Activated naive CD8-positive, alpha-beta T cell treated with anti-CD3 and anti-CD28 coated beads, Interleukin-2, amount 50 U/mL, for 24 hours (primary cell): ENCODE measurements around the gene DUSP12.

Experiments
- ATAC-seq: fragments of 150-1000 bp; cut with Tn5 transposase; one replicate; pipeline ENCODE4 v1.10.0; 2021
- DNase-seq: peaks from one replicate; pipeline ENCODE4 v3.0.0; 2021
- H3K27ac Mint-ChIP-seq: one replicate; pipeline ENCODE4 v1.8.0; 2021; ENCODE audit warnings: mild to moderate bottlenecking, mixed read lengths
- H3K27me3 Mint-ChIP-seq: one replicate; pipeline ENCODE4 v1.8.0; 2021; ENCODE audit warnings: mixed read lengths
- H3K36me3 Mint-ChIP-seq: one replicate; pipeline ENCODE4 v1.8.0; 2021; ENCODE audit warnings: low read depth, mixed read lengths
- H3K4me1 Mint-ChIP-seq: one replicate; pipeline ENCODE4 v1.8.0; 2021; ENCODE audit warnings: mixed read lengths
- H3K4me3 Mint-ChIP-seq: one replicate; pipeline ENCODE4 v1.8.0; 2021; ENCODE audit warnings: mild to moderate bottlenecking, moderate library complexity, mixed read lengths
- H3K9me3 Mint-ChIP-seq: one replicate; pipeline ENCODE4 v1.8.0; 2021; ENCODE audit warnings: mixed read lengths

The DUSP12 gene

GRCh38 chr1:161771161-161771560, 21.6 kb downstream of the DUSP12 start:
- Mint-ChIP-seq H3K27ac (no peak overlapping the region), H3K4me3 (no peak overlapping the region), H3K9me3 (no peaks in the 10 kb centered on the region), H3K27me3 (no peaks in the 10 kb centered on the region), H3K36me3 (peaks cover 5% of the 10 kb centered on the region), H3K4me1 (peaks cover 27% of the 10 kb centered on the region)
- DNase-seq (no peak), ATAC-seq (no peak)

GRCh38 chr1:161771973-161772372, 22.4 kb downstream of the DUSP12 start:
- no peaks in the 10 kb centered on the region for H3K9me3 Mint-ChIP-seq
- ATAC-seq, result peak; percentile 21
- no peak for DNase-seq
- H3K27me3 Mint-ChIP-seq, result no peaks in the 10 kb centered on the region
- H3K4me3 Mint-ChIP-seq, result no peak overlapping the region
- peaks cover 5% of the 10 kb centered on the region for H3K36me3 Mint-ChIP-seq
- H3K4me1 Mint-ChIP-seq, result peaks cover 21% of the 10 kb centered on the region
- no peak overlapping the region for H3K27ac Mint-ChIP-seq

- H3K4me3 Mint-ChIP-seq, result no peak overlapping the region
- peaks cover 5% of the 10 kb centered on the region for H3K36me3 Mint-ChIP-seq
- peaks cover 17% of the 10 kb centered on the region for H3K4me1 Mint-ChIP-seq
- ATAC-seq, result no peak
- no peaks in the 10 kb centered on the region for H3K27me3 Mint-ChIP-seq
- DNase-seq, result no peak
- no peak overlapping the region for H3K27ac Mint-ChIP-seq
- no peaks in the 10 kb centered on the region for H3K9me3 Mint-ChIP-seq
These were observed 22.8 kb downstream of the DUSP12 start for GRCh38 chr1:161772397-161772796.

DNA sequence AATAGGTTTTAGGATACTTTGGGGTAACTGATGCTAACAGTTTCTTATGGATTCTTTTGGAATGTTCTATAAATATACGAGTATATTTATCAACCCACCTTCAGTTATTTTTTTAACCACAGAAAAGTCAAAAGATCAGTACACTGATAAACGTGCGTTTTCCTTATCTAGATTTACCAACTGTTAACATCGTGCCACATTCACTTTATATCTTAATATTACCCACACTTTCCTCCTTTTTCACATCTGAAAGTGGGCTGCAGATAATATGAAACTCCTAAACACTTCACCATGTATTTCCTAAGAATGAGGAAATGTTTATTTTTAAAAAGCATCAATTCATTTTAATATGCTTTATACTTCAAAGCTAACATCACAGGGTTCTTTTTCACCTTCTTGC, 24.2 kb downstream of the DUSP12 start:
- DNase-seq (no peak), ATAC-seq (no peak)
- H3K36me3 Mint-ChIP-seq, result peaks cover 5% of the 10 kb centered on the region
- no peak overlapping the region for H3K4me3 Mint-ChIP-seq
- peaks cover 8% of the 10 kb centered on the region for H3K4me1 Mint-ChIP-seq
- H3K27me3 Mint-ChIP-seq, result no peaks in the 10 kb centered on the region
- H3K9me3 Mint-ChIP-seq, result no peaks in the 10 kb centered on the region
- H3K27ac Mint-ChIP-seq, result no peak overlapping the region

DNA sequence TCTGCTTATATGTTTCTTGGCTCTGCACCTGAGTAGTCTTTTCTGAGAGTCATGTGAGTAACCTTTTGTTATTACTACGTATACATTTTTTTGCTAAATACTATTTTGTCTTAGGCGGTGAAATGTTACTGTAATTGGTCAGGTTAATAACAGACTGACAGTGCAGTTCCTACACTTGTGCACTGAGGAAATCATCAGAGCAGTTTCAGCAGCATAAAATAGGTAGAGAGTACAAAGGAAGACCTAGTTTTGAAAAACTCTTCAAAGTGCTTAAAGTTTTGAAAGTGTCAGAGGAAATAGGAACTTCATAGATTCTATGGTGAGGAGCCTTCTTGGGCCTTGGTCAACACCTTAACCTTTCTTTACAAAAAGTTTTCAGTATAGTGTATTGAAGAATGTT, 27.7 kb downstream of the DUSP12 start:
- H3K36me3 Mint-ChIP-seq, result peaks cover 18% of the 10 kb centered on the region
- H3K4me1 Mint-ChIP-seq, result peaks cover 5% of the 10 kb centered on the region
- no peaks in the 10 kb centered on the region for H3K27me3 Mint-ChIP-seq
- ATAC-seq, result no peak
- DNase-seq, result no peak
- no peak overlapping the region for H3K27ac Mint-ChIP-seq
- no peaks in the 10 kb centered on the region for H3K9me3 Mint-ChIP-seq
- no peak overlapping the region for H3K4me3 Mint-ChIP-seq

- H3K4me1 Mint-ChIP-seq, result peaks cover 9% of the 10 kb centered on the region
- no peak overlapping the region for H3K4me3 Mint-ChIP-seq
- DNase-seq (no peak), ATAC-seq (no peak)
- H3K36me3 Mint-ChIP-seq, result peaks cover 25% of the 10 kb centered on the region
- no peak overlapping the region for H3K27ac Mint-ChIP-seq
- H3K9me3 Mint-ChIP-seq, result no peaks in the 10 kb centered on the region
- no peaks in the 10 kb centered on the region for H3K27me3 Mint-ChIP-seq
These were observed 28.9 kb downstream of the DUSP12 start for GRCh38 chr1:161778522-161778921.

DNA sequence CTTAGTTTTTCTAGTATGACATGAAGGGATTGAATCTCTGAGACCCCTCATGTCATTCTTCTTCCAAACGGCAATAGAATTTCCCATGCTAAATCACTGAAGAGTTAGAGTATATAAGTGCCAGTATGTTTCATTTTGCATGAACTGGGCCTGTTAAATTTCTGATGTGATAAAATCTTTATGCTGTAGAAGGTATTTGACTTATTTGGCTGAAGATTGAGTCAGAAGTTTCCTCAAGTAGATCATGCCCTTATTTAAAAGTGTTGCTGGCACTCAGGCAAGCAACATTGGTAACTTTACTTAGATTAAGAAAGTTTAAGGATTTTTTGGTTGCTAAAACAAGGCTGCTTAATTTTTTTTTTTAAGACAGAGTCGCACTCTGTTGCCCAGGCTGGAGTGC, 29.8 kb downstream of the DUSP12 start:
- peaks cover 9% of the 10 kb centered on the region for H3K4me1 Mint-ChIP-seq
- ATAC-seq, result no peak
- H3K4me3 Mint-ChIP-seq, result no peak overlapping the region
- H3K36me3 Mint-ChIP-seq, result peaks cover 27% of the 10 kb centered on the region
- no peak for DNase-seq
- no peaks in the 10 kb centered on the region for H3K27me3 Mint-ChIP-seq
- no peaks in the 10 kb centered on the region for H3K9me3 Mint-ChIP-seq
- no peak overlapping the region for H3K27ac Mint-ChIP-seq

DNA sequence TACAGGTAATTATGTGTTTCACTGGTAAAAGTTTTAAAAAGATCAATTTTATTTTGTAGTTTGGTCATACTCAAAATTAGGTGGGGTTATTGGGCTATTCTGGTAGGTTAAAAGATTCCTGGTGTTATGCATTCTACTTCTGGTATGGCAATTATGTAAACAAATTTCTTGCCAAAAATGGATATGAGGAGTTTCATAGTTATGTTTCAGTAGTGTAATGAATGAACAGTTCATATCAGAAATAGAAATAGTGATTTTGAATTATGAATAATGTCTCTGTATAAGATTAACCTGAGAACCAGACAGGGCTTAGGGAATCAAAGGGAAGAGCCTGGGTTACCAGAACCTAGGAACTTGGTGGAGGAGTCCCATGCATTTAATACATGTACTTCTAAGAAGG, 32.4 kb downstream of the DUSP12 start:
- ATAC-seq (no peak), DNase-seq (no peak)
- Mint-ChIP-seq H3K4me1 (peaks cover 9% of the 10 kb centered on the region), H3K36me3 (peaks cover 43% of the 10 kb centered on the region), H3K9me3 (no peaks in the 10 kb centered on the region), H3K27me3 (no peaks in the 10 kb centered on the region), H3K27ac (no peak overlapping the region), H3K4me3 (no peak overlapping the region)

- Mint-ChIP-seq H3K9me3 (no peaks in the 10 kb centered on the region), H3K4me1 (peaks cover 9% of the 10 kb centered on the region), H3K36me3 (peaks cover 49% of the 10 kb centered on the region), H3K27ac (peak overlapping the region; percentile 3), H3K27me3 (no peaks in the 10 kb centered on the region), H3K4me3 (no peak overlapping the region)
- no peak for DNase-seq
- peak; percentile 61 for ATAC-seq
These were observed 33.3 kb downstream of the DUSP12 start for GRCh38 chr1:161782886-161783285.

GRCh38 chr1:161784968-161785367, 35.4 kb downstream of the DUSP12 start:
- Mint-ChIP-seq H3K9me3 (no peaks in the 10 kb centered on the region), H3K4me3 (no peak overlapping the region), H3K36me3 (peaks cover 45% of the 10 kb centered on the region), H3K27ac (no peak overlapping the region), H3K4me1 (peaks cover 4% of the 10 kb centered on the region), H3K27me3 (no peaks in the 10 kb centered on the region)
- ATAC-seq, result no peak
- no peak for DNase-seq

DNA sequence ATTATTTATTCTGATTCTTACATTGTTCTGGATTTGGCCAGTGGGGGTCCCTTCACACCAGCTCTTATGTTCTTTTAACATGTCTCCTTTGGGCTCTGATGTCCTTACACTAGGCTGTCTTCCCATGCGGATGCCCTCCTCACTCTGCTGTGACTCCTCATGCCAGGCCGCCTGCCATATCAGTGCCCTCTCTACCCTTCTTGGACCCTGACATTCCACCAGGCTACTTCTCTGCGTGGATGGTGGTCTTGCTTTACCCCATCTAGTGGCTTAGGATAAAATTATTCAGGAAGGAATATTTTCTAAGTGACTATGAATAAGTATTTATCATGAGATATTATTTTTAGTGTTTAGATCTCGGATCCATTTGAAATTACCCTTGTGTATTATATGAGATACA, 37.8 kb downstream of the DUSP12 start:
- Mint-ChIP-seq H3K4me3 (no peak overlapping the region), H3K27ac (no peak overlapping the region)

GRCh38 chr1:161790587-161791317, 41.2 kb downstream of the DUSP12 start:
- no peaks in the 10 kb centered on the region for H3K9me3 Mint-ChIP-seq
- H3K36me3 Mint-ChIP-seq, result peaks cover 61% of the 10 kb centered on the region

More for the DNA sequence above, 37.8 kb downstream of the DUSP12 start:
- Mint-ChIP-seq H3K36me3 (peaks cover 55% of the 10 kb centered on the region), H3K4me1 (peaks cover 7% of the 10 kb centered on the region), H3K9me3 (no peaks in the 10 kb centered on the region), H3K27me3 (no peaks in the 10 kb centered on the region)
- ATAC-seq (no peak), DNase-seq (no peak)

GRCh38 chr1:161791904-161792655, 42.5 kb downstream of the DUSP12 start:
- peaks cover 52% of the 10 kb centered on the region for H3K36me3 Mint-ChIP-seq
- DNase-seq, result no peak
- no peaks in the 10 kb centered on the region for H3K9me3 Mint-ChIP-seq
- H3K27me3 Mint-ChIP-seq, result no peaks in the 10 kb centered on the region
- peaks cover 9% of the 10 kb centered on the region for H3K4me1 Mint-ChIP-seq
- H3K4me3 Mint-ChIP-seq, result no peak overlapping the region
- no peak for ATAC-seq
- H3K27ac Mint-ChIP-seq, result no peak overlapping the region

More at GRCh38 chr1:161790587-161791317, 41.2 kb downstream of the DUSP12 start:
- ATAC-seq (no peak), DNase-seq (no peak)
- H3K4me3 Mint-ChIP-seq, result no peak overlapping the region
- H3K4me1 Mint-ChIP-seq, result peaks cover 9% of the 10 kb centered on the region
- no peaks in the 10 kb centered on the region for H3K27me3 Mint-ChIP-seq
- H3K27ac Mint-ChIP-seq, result no peak overlapping the region

DNA sequence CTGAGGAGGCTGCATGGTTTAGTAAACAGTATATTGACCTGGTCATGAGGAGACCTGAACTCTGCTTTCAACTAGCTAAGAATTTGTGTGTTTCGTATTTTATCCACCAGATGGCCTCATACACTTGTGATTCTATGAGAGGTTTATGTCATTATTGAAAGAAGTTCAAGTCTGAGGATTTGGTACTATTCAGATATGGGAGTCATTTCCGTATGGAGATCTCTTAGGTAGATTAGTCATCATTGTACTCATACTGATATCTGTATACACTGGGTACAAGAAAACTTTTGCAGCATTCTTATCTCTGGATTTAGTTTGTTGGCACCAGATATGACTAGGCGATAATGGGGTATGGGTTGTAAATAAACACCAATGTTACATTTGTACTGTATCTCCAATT, 43.2 kb downstream of the DUSP12 start:
- H3K27ac Mint-ChIP-seq, result no peak overlapping the region
- H3K4me3 Mint-ChIP-seq, result no peak overlapping the region
- H3K36me3 Mint-ChIP-seq, result peaks cover 53% of the 10 kb centered on the region
- DNase-seq, result no peak
- H3K27me3 Mint-ChIP-seq, result no peaks in the 10 kb centered on the region
- peaks cover 9% of the 10 kb centered on the region for H3K4me1 Mint-ChIP-seq
- peak; percentile 97 for ATAC-seq
- H3K9me3 Mint-ChIP-seq, result no peaks in the 10 kb centered on the region

GRCh38 chr1:161799792-161800191, 50.2 kb downstream of the DUSP12 start:
- H3K4me3 Mint-ChIP-seq, result no peak overlapping the region
- no peak for ATAC-seq

More at GRCh38 chr1:161799792-161800191, 50.2 kb downstream of the DUSP12 start:
- no peak for DNase-seq
- Mint-ChIP-seq H3K36me3 (peaks cover 45% of the 10 kb centered on the region), H3K27ac (no peak overlapping the region), H3K9me3 (no peaks in the 10 kb centered on the region), H3K4me1 (peaks cover 7% of the 10 kb centered on the region), H3K27me3 (no peaks in the 10 kb centered on the region)
